ENCODE measurements around the gene GPALPP1. TPM values are rescaled to one million over a fixed set of nuclear protein-coding genes. Genes with fewer than 3 reads are reported as not detected.

The GPALPP1 gene
- polyA plus RNA-seq, 1 of the 3 experiments (the other 2 are of a cell fraction), result 11.7 TPM

GRCh38 chr13:45024847-45025246, 35.5 kb downstream of the GPALPP1 start (continued):
- TF ChIP-seq IRF3 (IDR thresholded peaks at IDR 0.05; ENCODE audit: low read depth, low read length) (no peak), RCOR1 (IDR thresholded peaks at IDR 0.05; ENCODE audit: low read length) (no peak)

- Histone ChIP-seq H3K27ac (ENCODE audit: low read depth in 2 of 2, low read length in 1 of 2) (no peak overlapping the region), H3K9ac (no peak overlapping the region), H3K4me2 (no peak overlapping the region), H2AFZ (ENCODE audit: low read depth) (no peak overlapping the region), H3K27me3 (ENCODE audit: insufficient read depth) (no peaks in the 10 kb centered on the region), H3K9me3 (no peaks in the 10 kb centered on the region), H3K4me1 (ENCODE audit: control insufficient read depth in 1 of 2, insufficient read depth in 2 of 2, low read depth in 1 of 2, low read length in 1 of 2) (no peaks in the 10 kb centered on the region), H3K9me2 (no peaks in the 10 kb centered on the region), H3K4me3 (ENCODE audit: low read depth in 2 of 2, low read length in 1 of 2) (no peak overlapping the region), H3K79me2 (ENCODE audit: insufficient read depth) (no peaks in the 10 kb centered on the region), H3K36me3 (replicated peaks in 1 of 2; ENCODE audit: control insufficient read depth in 1 of 2, insufficient read depth in 2 of 2, low read length in 1 of 2) (peaks cover 12 to 27% of the 10 kb centered on the region in 2 experiments), H4K20me1 (ENCODE audit: insufficient read depth) (no peaks in the 10 kb centered on the region), H3F3A (replicated peaks; ENCODE audit: insufficient read depth) (peaks cover 3% of the 10 kb centered on the region)
- WGBS (ENCODE audit: low lambda C conversion rate), result 97% methylated on average over 2 of the region's 2 CpGs
- CTCF ChIA-PET, result interaction anchor here (1.3 to 4.6 kb wide), 3 partner anchors 12 to 275 kb away, joined by 4 to 30 read pairs (median 4); no protein-coding TSS in a partner anchor
- no peak for DNase-seq
- no peak for TF ChIP-seq JUND (IDR thresholded peaks at IDR 0.05)
- TF ChIP-seq SMC3 (IDR thresholded peaks at IDR 0.05; ENCODE audit: low read depth, low read length), result no peak
- no peak for TF ChIP-seq SIN3A (IDR thresholded peaks at IDR 0.05; ENCODE audit: borderline replicate concordance, low read depth, low read length)
- TF ChIP-seq USF1 (IDR thresholded peaks at IDR 0.05; ENCODE audit: borderline replicate concordance, low read depth), result no peak
- POLR2A ChIA-PET, result no interaction called here
Measured at GRCh38 chr13:45034342-45034741, 45.0 kb downstream of the GPALPP1 start.

- peaks cover 3% of the 10 kb centered on the region for H3F3A ChIP-seq (replicated peaks; ENCODE audit: insufficient read depth)
- no peaks in the 10 kb centered on the region for H3K9me3 ChIP-seq
- H3K27ac ChIP-seq (ENCODE audit: low read depth in 2 of 2, low read length in 1 of 2), result no peak overlapping the region
- H4K20me1 ChIP-seq (ENCODE audit: insufficient read depth), result no peaks in the 10 kb centered on the region
- no peak overlapping the region for H3K9ac ChIP-seq
- no peak overlapping the region for H2AFZ ChIP-seq (ENCODE audit: low read depth)
- no peaks in the 10 kb centered on the region for H3K27me3 ChIP-seq (ENCODE audit: insufficient read depth)
- no peaks in the 10 kb centered on the region for H3K9me2 ChIP-seq
- no peaks in the 10 kb centered on the region for H3K4me1 ChIP-seq (ENCODE audit: control insufficient read depth in 1 of 2, insufficient read depth in 2 of 2, low read depth in 1 of 2, low read length in 1 of 2)
- no peaks in the 10 kb centered on the region for H3K79me2 ChIP-seq (ENCODE audit: insufficient read depth)
- ChIA-PET POLR2A (no interaction called here), CTCF (interaction anchor here (0.9 to 4.6 kb wide), 2 partner anchors 11 to 244 kb away, joined by 3 to 30 read pairs; no protein-coding TSS in a partner anchor)
- H3K4me2 ChIP-seq, result no peak overlapping the region
- no peak for DNase-seq
- H3K36me3 ChIP-seq (replicated peaks in 1 of 2; ENCODE audit: control insufficient read depth in 1 of 2, insufficient read depth in 2 of 2, low read length in 1 of 2), result peaks cover 11 to 20% of the 10 kb centered on the region in 2 experiments
- H3K4me3 ChIP-seq (ENCODE audit: low read depth in 2 of 2, low read length in 1 of 2), result no peak overlapping the region
- TF ChIP-seq YY1 (IDR thresholded peaks at IDR 0.05; ENCODE audit: low read depth) (no peak), USF1 (IDR thresholded peaks at IDR 0.05; ENCODE audit: borderline replicate concordance, low read depth) (no peak), POLR2AphosphoS5 (IDR thresholded peaks at IDR 0.05; ENCODE audit: low read depth, low read length) (no peak), TAF1 (IDR thresholded peaks at IDR 0.05; ENCODE audit: borderline replicate concordance, low read depth, low read length) (no peak), NRF1 (IDR thresholded peaks at IDR 0.05; ENCODE audit: low read depth, low read length) (no peak), USF2 (IDR thresholded peaks at IDR 0.05; ENCODE audit: borderline replicate concordance, low read depth, low read length) (no peak), RFX5 (IDR thresholded peaks at IDR 0.05; ENCODE audit: low read length) (no peak), SMC3 (IDR thresholded peaks at IDR 0.05; ENCODE audit: low read depth, low read length) (no peak), NFIC (IDR thresholded peaks at IDR 0.05; ENCODE audit: borderline replicate concordance) (no peak), FOSL2 (IDR thresholded peaks at IDR 0.05; ENCODE audit: borderline replicate concordance, low read depth) (no peak), ZBTB33 (IDR thresholded peaks at IDR 0.05; ENCODE audit: borderline replicate concordance, low read depth) (no peak), JUND (IDR thresholded peaks at IDR 0.05) (no peak), TCF12 (IDR thresholded peaks at IDR 0.05) (no peak), MEF2A (IDR thresholded peaks at IDR 0.05; ENCODE audit: borderline replicate concordance, low read depth) (no peak), EZH2phosphoT487 (IDR thresholded peaks at IDR 0.05; ENCODE audit: borderline replicate concordance, low read depth) (no peak), GATA2 (CRISPR knock-in tag; IDR thresholded peaks at IDR 0.05) (no peak)
Measured at GRCh38 chr13:45036206-45036605, 46.9 kb downstream of the GPALPP1 start.
